Measurements from ENCODE around the gene CASS4. TPM values are rescaled to one million over a fixed set of nuclear protein-coding genes. Genes with fewer than 3 reads are reported as not detected.

CASS4 gene, protein sequence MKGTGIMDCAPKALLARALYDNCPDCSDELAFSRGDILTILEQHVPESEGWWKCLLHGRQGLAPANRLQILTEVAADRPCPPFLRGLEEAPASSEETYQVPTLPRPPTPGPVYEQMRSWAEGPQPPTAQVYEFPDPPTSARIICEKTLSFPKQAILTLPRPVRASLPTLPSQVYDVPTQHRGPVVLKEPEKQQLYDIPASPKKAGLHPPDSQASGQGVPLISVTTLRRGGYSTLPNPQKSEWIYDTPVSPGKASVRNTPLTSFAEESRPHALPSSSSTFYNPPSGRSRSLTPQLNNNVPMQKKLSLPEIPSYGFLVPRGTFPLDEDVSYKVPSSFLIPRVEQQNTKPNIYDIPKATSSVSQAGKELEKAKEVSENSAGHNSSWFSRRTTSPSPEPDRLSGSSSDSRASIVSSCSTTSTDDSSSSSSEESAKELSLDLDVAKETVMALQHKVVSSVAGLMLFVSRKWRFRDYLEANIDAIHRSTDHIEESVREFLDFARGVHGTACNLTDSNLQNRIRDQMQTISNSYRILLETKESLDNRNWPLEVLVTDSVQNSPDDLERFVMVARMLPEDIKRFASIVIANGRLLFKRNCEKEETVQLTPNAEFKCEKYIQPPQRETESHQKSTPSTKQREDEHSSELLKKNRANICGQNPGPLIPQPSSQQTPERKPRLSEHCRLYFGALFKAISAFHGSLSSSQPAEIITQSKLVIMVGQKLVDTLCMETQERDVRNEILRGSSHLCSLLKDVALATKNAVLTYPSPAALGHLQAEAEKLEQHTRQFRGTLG
- 10 to 100 TPM; 10.9 to 21.8 TPM for total RNA-seq

DNA sequence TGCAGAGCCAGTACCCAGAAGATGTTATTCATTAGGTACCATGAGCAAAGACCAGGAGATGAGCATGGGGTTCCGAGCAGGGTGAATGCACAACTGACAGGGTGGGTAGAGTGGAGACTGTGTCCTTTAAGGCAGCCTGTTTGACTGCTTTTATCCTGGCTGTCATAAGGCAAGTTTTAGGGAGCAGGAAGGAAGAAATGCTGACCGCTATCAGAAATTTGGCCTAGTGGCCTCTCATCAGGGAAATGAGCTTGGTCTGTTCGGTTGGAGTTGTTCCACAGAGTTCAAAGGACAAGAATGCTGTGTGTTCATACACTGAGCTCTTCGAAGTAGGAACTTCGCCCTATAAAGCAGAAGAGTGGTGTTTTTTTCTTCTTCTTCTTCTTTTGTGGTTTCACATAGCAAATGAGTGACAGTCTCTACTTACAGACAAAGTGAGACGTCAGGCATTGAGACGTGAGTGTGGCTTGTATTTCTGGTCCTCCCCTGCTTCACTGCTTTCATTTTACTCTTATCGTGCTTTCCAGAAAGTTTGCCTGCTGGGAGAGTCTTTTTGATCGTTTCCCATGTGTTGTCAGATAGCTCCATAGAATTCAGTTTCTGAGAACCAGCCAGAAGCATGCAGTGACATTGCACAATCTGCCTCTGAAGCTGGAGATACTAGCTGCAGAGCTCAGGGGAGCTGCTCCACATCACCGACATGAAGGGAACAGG is at the start of gene CASS4:
Gene CASS4, plus strand, starts transcription at position 502 of the 714 bp plus-strand sequence. Its CDS starts 199 bp downstream, at position 701.
- CTCF ChIA-PET = interaction anchor here (0.9 to 3.0 kb wide), 10 partner anchors 11 to 139 kb away, joined by 3 to 18 read pairs (median 6); partner anchors contain the start of genes AURKA, CSTF1 and RTF2
- Mint-ChIP-seq H3K4me3 (peak within 1 kb of the TSS; percentile 81), H3K4me1 (peaks cover 55% of the 10 kb centered on the region), H3K27me3 (no peaks in the 10 kb centered on the region), H3K27ac (peak within 1 kb of the TSS; percentile 95), H3K9me3 (ENCODE audit: low read depth) (no peaks in the 10 kb centered on the region), H3K36me3 (peaks cover 57% of the 10 kb centered on the region)
- ATAC-seq (peak; percentile 68), DNase-seq (peak; percentile 65)

DNA sequence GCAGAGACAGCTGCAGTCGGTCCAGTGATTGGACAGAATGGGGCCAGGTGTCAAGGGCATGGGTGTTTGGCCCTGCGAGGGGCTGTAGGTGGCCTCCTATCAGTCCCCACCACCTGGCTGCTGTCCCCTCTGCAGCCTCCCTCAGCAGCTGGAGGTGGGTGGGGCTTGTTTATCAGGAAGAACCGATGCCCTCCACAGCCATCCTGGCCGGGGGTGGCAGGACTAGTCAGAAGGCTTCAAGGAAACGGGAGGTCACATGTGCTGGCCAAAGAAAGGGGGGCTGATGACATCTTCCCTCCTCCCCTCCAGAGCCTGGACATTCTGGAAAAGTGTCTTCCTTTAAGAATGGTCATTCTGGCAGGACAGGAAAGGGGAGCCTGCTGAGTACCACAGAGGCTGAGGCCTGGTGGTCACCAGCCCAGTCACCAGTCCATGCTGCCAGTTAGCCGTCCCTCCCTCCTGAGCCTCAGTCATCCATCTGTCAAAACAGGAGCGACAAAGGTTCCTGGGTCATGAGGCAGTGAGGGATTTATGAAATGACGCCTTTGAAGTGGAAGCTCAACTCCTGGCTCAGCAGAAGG is 49.1 kb upstream of the CASS4 start:
- H3K4me3 Mint-ChIP-seq = no peak overlapping the region
- H3K36me3 Mint-ChIP-seq = no peaks in the 10 kb centered on the region

DNA sequence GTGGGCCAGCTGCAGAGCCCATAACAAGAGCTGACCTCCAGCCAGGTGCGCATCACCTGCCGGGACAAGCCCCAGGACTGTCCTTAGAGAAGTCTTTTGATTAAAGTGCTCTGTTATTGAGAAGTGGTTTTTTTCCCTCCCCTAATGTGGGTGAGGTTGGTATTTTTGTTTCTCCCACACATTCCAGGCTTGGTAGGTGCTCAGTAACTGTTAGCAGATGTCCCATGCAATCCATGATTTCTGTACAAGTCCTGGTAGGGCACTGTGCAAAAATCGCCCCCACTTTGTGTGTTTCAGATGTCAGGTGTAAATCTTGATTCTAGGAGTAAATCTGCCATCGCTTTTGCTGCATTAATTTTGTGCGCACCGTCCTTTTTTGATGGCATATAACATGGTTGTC is 48.6 kb upstream of the CASS4 start:
- CTCF ChIA-PET = no interaction called here
- H3K36me3 Mint-ChIP-seq = no peaks in the 10 kb centered on the region
- no peaks in the 10 kb centered on the region for H3K9me3 Mint-ChIP-seq (ENCODE audit: low read depth)
- DNase-seq (no peak), ATAC-seq (no peak)
- no peak overlapping the region for H3K4me3 Mint-ChIP-seq
- H3K4me1 Mint-ChIP-seq = peaks cover 8% of the 10 kb centered on the region
- no peaks in the 10 kb centered on the region for H3K27me3 Mint-ChIP-seq
- no peak overlapping the region for H3K27ac Mint-ChIP-seq

More for the DNA sequence above, 49.1 kb upstream of the CASS4 start:
- no peaks in the 10 kb centered on the region for H3K9me3 Mint-ChIP-seq (ENCODE audit: low read depth)
- CTCF ChIA-PET = no interaction called here
- no peak overlapping the region for H3K27ac Mint-ChIP-seq
- DNase-seq (no peak), ATAC-seq (no peak)
- H3K4me1 Mint-ChIP-seq = peaks cover 12% of the 10 kb centered on the region
- H3K27me3 Mint-ChIP-seq = peaks cover under 1% of the 10 kb centered on the region

DNA sequence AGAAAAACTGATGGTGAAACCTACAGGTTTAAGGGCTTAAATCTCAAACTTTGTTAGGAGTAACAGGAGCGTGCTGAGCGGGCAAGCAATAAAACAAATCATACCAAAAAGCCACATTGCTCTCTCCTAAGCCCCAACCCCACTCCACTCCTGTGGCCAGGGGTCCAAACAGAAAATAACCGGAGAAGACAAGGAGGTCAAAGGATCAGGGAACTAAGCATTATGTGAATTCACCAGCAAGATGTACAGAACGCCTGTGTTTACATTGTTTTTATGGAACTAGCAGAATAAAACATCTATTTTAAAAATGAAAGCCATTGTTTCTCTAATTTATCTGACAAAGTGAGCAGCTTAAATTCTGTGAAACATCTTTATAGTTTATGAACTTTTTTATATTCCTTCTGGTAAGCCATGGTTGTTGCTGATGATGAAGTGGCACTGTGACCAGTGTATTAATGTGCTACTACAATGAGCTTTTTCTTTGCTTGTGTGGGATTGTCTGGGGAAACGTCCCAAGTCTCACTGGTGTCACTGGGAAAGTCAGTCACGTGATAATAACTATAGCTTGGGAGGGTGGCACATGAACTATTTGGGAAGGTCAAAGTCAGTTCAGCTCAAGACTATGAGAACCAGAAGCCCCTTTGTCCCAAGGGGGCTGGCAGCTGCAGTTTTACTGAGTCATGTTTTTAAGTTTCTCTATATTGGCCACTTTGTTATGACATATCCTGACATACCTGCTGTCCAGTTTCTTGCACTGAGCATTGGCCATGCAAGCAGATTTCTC is 43.5 kb upstream of the CASS4 start:
- no peaks in the 10 kb centered on the region for H3K27me3 Mint-ChIP-seq
- no peak for DNase-seq
- CTCF ChIA-PET = interaction anchor here (1.6 to 1.7 kb wide), 2 partner anchors 8 to 10 kb away, joined by 4 read pairs; partner anchors contain the start of gene FAM210B
- H3K9me3 Mint-ChIP-seq (ENCODE audit: low read depth) = no peaks in the 10 kb centered on the region
- no peak overlapping the region for H3K4me3 Mint-ChIP-seq
- peaks cover 8% of the 10 kb centered on the region for H3K4me1 Mint-ChIP-seq
- H3K36me3 Mint-ChIP-seq = peaks cover 37% of the 10 kb centered on the region
- no peak for ATAC-seq
- no peak overlapping the region for H3K27ac Mint-ChIP-seq

DNA sequence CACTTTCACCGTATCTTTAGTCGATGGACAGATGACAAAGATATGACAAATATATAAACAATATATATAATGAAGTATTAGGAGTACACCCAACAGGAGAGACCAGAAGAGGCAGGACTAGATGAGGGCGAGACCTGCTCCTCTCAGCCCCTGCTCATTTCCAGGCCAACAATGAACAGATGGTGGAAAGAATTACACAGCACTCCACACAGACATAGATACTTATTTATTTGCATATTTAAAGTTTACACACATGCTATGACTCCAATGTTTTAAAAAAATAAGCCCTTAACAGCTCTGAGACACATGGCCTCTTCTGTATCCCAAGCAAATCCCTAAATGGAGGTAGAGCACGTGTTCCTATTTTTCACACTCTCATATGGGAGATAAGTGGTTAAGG is 42.9 kb upstream of the CASS4 start:
- H3K9me3 Mint-ChIP-seq (ENCODE audit: low read depth) = no peaks in the 10 kb centered on the region
- no peaks in the 10 kb centered on the region for H3K27me3 Mint-ChIP-seq
- CTCF ChIA-PET = interaction anchor here (1.7 kb wide), 1 partner anchor 9 kb away, joined by 4 read pairs; no protein-coding TSS in a partner anchor
- ATAC-seq (no peak), DNase-seq (no peak)
- H3K4me3 Mint-ChIP-seq = no peak overlapping the region
- H3K27ac Mint-ChIP-seq = no peak overlapping the region
- peaks cover 14% of the 10 kb centered on the region for H3K4me1 Mint-ChIP-seq
- H3K36me3 Mint-ChIP-seq = peaks cover 43% of the 10 kb centered on the region

DNA sequence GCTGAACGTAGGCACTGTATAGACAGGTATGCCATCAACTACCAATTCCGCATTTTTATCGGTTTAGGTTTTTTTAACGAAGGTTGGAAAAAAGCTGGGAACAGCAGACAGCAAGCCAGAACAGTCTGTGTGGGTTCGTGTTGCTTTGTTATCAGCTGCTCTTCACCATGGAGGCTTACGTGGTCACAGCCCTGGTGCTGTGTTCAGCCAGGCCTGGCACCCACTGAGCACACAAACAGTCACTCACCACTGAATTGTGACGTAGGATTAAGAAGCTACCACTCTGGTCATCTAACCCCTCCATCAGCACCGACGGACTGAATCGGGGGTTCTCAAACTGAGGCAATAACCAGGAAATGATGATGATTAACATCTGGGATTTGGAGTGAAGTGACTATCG is 40.1 kb upstream of the CASS4 start:
- Mint-ChIP-seq H3K4me1 (peaks cover 32% of the 10 kb centered on the region), H3K36me3 (peaks cover 64% of the 10 kb centered on the region), H3K27ac (no peak overlapping the region), H3K4me3 (no peak overlapping the region), H3K27me3 (no peaks in the 10 kb centered on the region), H3K9me3 (ENCODE audit: low read depth) (no peaks in the 10 kb centered on the region)
- no peak for DNase-seq
- ATAC-seq = no peak
- CTCF ChIA-PET = interaction anchor here (0.9 to 1.8 kb wide), 3 partner anchors 20 to 112 kb away, joined by 3 to 5 read pairs (median 5); partner anchors contain the start of genes AURKA and CSTF1

DNA sequence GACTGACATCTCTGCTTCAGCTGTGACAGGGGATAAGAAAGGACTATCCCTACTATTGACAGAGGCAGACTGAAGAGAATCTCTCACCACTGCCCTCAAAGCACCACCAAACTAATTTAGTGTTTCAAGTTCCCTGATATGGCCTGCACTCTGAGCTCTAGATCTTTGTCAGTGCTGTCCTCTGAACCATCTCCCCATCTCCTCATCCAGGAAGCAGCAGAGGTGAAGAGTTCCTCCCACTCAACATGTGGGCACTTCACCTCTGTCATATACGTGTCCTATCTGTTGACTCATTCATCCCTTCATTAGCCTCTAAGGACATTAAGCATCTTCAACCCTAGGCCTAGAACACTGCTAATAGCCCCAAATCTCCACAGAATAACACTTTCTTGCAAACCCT is 39.2 kb upstream of the CASS4 start:
- peak; percentile 53 for ATAC-seq
- no peak for DNase-seq
- H3K27ac Mint-ChIP-seq = peak overlapping the region; percentile 65
- H3K9me3 Mint-ChIP-seq (ENCODE audit: low read depth) = no peaks in the 10 kb centered on the region
- H3K4me3 Mint-ChIP-seq = no peak overlapping the region
- no peaks in the 10 kb centered on the region for H3K27me3 Mint-ChIP-seq
- H3K4me1 Mint-ChIP-seq = peaks cover 35% of the 10 kb centered on the region
- CTCF ChIA-PET = interaction anchor here (0.9 to 1.8 kb wide), 2 partner anchors 20 to 113 kb away, joined by 5 read pairs; partner anchors contain the start of genes AURKA and CSTF1
- H3K36me3 Mint-ChIP-seq = peaks cover 70% of the 10 kb centered on the region

DNA sequence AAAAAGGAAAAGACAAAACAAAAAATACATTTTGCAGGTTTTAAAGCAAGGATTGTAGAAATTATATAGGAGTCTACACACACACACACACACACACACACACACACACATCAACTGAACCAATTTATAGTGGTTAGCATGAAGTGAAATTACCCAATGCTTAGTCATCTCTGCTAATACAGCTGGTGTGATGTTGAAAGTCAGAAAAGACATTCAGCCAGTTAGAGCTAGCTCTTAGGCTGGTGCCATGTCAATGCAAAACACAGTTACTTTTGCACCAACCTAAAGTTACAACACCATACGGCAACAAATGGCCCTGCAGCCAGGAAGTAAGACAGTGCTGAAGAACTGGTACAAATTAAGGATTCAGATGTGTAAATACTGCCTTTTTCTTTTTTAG is 38.1 kb upstream of the CASS4 start:
- Mint-ChIP-seq H3K27ac (peak overlapping the region; percentile 11), H3K4me3 (no peak overlapping the region), H3K9me3 (ENCODE audit: low read depth) (no peaks in the 10 kb centered on the region), H3K36me3 (peaks cover 79% of the 10 kb centered on the region), H3K27me3 (no peaks in the 10 kb centered on the region), H3K4me1 (peaks cover 44% of the 10 kb centered on the region)
- DNase-seq = no peak
- ATAC-seq = peak; percentile 81
- CTCF ChIA-PET = no interaction called here

DNA sequence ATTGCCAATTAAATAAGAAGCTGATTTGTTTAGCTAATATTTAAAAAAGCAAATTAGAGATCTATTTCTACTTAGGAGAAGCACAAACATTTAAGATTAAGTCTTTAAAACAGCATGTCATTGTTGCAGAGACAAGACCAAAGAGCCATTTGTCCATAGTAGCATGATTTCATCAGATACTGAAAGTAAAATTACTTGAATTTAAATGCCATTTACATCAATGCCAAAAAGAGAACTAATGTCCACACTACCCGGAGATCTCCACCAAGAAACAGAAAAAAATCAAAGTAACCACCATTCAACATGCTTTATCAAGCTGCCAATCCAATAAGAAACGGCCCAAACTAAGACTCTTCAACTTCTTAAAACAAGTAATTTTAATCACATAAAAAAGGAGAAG is 35.7 kb upstream of the CASS4 start:
- peak overlapping the region; percentile 2 for H3K27ac Mint-ChIP-seq
- CTCF ChIA-PET = interaction anchor here (1.6 kb wide), 1 partner anchor 18 kb away, joined by 6 read pairs; no protein-coding TSS in a partner anchor
- no peaks in the 10 kb centered on the region for H3K9me3 Mint-ChIP-seq (ENCODE audit: low read depth)
- H3K4me3 Mint-ChIP-seq = no peak overlapping the region
- H3K4me1 Mint-ChIP-seq = peaks cover 56% of the 10 kb centered on the region
- peaks cover 76% of the 10 kb centered on the region for H3K36me3 Mint-ChIP-seq
- ATAC-seq (no peak), DNase-seq (no peak)
- H3K27me3 Mint-ChIP-seq = no peaks in the 10 kb centered on the region

DNA sequence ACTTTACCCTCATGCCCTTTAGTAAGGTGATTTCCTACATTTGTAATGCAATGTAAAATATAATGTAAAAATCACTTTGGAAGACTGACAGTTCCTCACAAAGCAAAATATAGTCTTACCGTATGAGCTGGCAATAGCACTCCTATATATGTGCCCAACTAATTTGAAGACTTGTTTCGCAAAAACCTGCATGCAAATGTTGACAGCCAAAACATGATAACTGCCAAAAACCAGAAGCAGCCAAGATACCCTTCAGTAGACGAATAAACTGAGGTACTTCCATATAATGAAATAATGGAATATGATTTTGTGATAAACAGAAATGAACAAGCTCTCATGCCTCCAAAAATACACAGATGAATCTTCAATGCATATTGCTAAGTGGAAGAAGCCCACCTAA is 33.7 kb upstream of the CASS4 start:
- Mint-ChIP-seq H3K27ac (no peak overlapping the region), H3K27me3 (no peaks in the 10 kb centered on the region), H3K4me3 (no peak overlapping the region), H3K36me3 (peaks cover 78% of the 10 kb centered on the region), H3K9me3 (ENCODE audit: low read depth) (no peaks in the 10 kb centered on the region), H3K4me1 (peaks cover 67% of the 10 kb centered on the region)
- CTCF ChIA-PET = no interaction called here
- ATAC-seq (no peak), DNase-seq (no peak)

DNA sequence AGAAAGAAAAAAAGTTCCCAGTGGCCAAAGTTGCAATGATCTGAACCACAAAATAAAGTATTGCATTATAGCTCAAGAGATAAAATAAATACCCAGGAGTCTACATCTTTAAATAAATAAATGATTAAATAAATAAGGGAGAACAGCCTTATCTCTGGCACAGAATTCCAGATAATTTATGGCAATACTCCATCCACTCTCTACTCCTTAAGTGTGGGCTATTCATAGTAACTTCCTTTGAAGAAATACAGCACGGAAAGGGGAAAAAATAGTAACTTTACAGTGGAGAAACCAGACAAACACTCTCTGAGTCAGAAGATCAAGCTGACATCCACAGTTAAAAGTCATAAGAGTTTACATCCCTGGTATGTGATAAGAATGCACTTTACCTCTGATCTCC is 31.7 kb upstream of the CASS4 start:
- DNase-seq (no peak), ATAC-seq (no peak)
- Mint-ChIP-seq H3K4me3 (no peak overlapping the region), H3K4me1 (peaks cover 62% of the 10 kb centered on the region), H3K27me3 (no peaks in the 10 kb centered on the region), H3K9me3 (ENCODE audit: low read depth) (no peaks in the 10 kb centered on the region), H3K36me3 (peaks cover 74% of the 10 kb centered on the region), H3K27ac (no peak overlapping the region)
- CTCF ChIA-PET = no interaction called here

DNA sequence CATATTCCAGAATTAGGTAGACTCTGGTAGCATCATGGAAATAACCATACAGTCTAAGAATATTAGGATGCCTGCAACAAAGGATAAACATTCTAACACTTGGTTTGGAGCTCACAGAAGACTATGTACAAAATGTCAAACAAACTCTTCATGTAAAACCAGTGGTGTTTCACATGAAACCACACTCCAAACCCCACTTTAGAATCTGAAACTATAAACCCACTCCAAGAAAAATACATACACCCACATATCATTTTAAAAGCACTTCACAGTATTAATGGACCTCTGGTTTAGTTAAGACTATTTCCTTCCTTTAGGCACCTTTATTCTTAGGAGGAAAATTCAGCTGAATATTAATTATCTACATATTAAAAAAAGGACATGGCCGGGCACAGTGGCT is 30.6 kb upstream of the CASS4 start:
- H3K4me3 Mint-ChIP-seq = no peak overlapping the region
- peaks cover 60% of the 10 kb centered on the region for H3K4me1 Mint-ChIP-seq
- H3K27me3 Mint-ChIP-seq = no peaks in the 10 kb centered on the region
- DNase-seq (no peak), ATAC-seq (no peak)
- H3K27ac Mint-ChIP-seq = peak overlapping the region; percentile 20
- no peaks in the 10 kb centered on the region for H3K9me3 Mint-ChIP-seq (ENCODE audit: low read depth)
- H3K36me3 Mint-ChIP-seq = peaks cover 74% of the 10 kb centered on the region
- CTCF ChIA-PET = interaction anchor here (1.1 kb wide), 1 partner anchor 135 kb away, joined by 3 read pairs; no protein-coding TSS in a partner anchor
